Loucy (cell line): ENCODE data around the gene ARHGEF10L.

Experiments used
- H2AFZ ChIP-seq: fragments of 200-600 bp; sonication (generic); 2 replicates; pipeline ENCODE4 v1.6.0; 2016; ENCODE audit warnings: antibody characterized with exemption, mild to moderate bottlenecking, low read length, moderate library complexity
- H3F3A ChIP-seq: fragments of 200-600 bp; 2 replicates; pipeline ENCODE4 v1.6.0; 2016; ENCODE audit warnings: antibody characterized with exemption, low read depth, mild to moderate bottlenecking
- H3K27me3 ChIP-seq: fragments of 200-600 bp; sonication (generic); 2 replicates; pipeline ENCODE4 v1.6.1; 2014; ENCODE audit warnings: low read length, mild to moderate bottlenecking; ENCODE audit not compliant: insufficient read depth, poor library complexity, severe bottlenecking
- H3K36me3 ChIP-seq: fragments of 200-600 bp; sonication (generic); 2 replicates; pipeline ENCODE4 v1.6.1; 2016; ENCODE audit warnings: low read length; ENCODE audit not compliant: insufficient read depth
- H3K4me1 ChIP-seq: fragments of 200-600 bp; sonication (generic); 2 replicates; pipeline ENCODE4 v1.5.1; 2014; ENCODE audit warnings: low read length, mild to moderate bottlenecking; ENCODE audit not compliant: insufficient read depth, poor library complexity, severe bottlenecking
- H3K4me2 ChIP-seq: fragments of 200-600 bp; sonication (generic); 2 replicates; pipeline ENCODE4 v1.6.0; 2014; ENCODE audit warnings: antibody characterized with exemption, low read length, low read depth, mild to moderate bottlenecking; ENCODE audit not compliant: poor library complexity, severe bottlenecking
- H3K4me3 ChIP-seq: fragments of 200-600 bp; sonication (generic); 2 replicates; pipeline ENCODE4 v1.5.1; 2014; ENCODE audit warnings: low read length, mild to moderate bottlenecking, mixed read lengths; ENCODE audit not compliant: poor library complexity, severe bottlenecking
- H3K79me2 ChIP-seq: fragments of 200-600 bp; sonication (generic); 2 replicates; pipeline ENCODE4 v1.6.1; 2014; ENCODE audit warnings: low read length; ENCODE audit not compliant: insufficient read depth
- H3K9ac ChIP-seq: fragments of 200-600 bp; sonication (generic); 2 replicates; pipeline ENCODE4 v1.6.0; 2014; ENCODE audit warnings: mild to moderate bottlenecking, low read depth, low read length, moderate library complexity; ENCODE audit not compliant: poor library complexity, severe bottlenecking
- H3K9me2 ChIP-seq: fragments of 200-600 bp; sonication (generic); replicated peaks from 2 replicates; pipeline ENCODE4 v1.6.1; 2016; ENCODE audit warnings: low read depth, low read length, mixed read lengths
- H3K9me3 ChIP-seq: fragments of 200-600 bp; sonication (generic); 2 replicates; pipeline ENCODE4 v1.6.1; 2014; ENCODE audit warnings: mild to moderate bottlenecking, antibody characterized with exemption, low read length, low read depth; ENCODE audit not compliant: insufficient read depth
- H4K20me1 ChIP-seq: fragments of 200-600 bp; sonication (generic); 2 replicates; pipeline ENCODE4 v1.6.0; 2014; ENCODE audit warnings: antibody characterized with exemption, low read length, mild to moderate bottlenecking; ENCODE audit not compliant: insufficient read depth, poor library complexity, severe bottlenecking
- CTCF ChIP-seq: fragments of 200-600 bp; sonication (generic); conservative IDR thresholded peaks from 2 replicates; pipeline ENCODE4 v1.5.1; 2014; ENCODE audit warnings: mild to moderate bottlenecking, antibody characterized with exemption, low read length
- EZH2phosphoT487 ChIP-seq: fragments of 200-600 bp; IDR thresholded peaks from 2 replicates; pipeline ENCODE4 v1.6.1; 2018; ENCODE audit warnings: antibody characterized with exemption, mild to moderate bottlenecking, moderate library complexity, borderline replicate concordance

The ARHGEF10L gene

GRCh38 chr1:17550729-17551584 lies 11.5 kb downstream of the ARHGEF10L start:
- Histone ChIP-seq H3K36me3 (no peaks in the 10 kb centered on the region), H4K20me1 (no peaks in the 10 kb centered on the region), H3K79me2 (no peaks in the 10 kb centered on the region), H2AFZ (no peak overlapping the region), H3K9me2 (no peaks in the 10 kb centered on the region), H3K27me3 (no peaks in the 10 kb centered on the region), H3F3A (no peaks in the 10 kb centered on the region), H3K4me3 (no peak overlapping the region), H3K9me3 (no peaks in the 10 kb centered on the region), H3K4me2 (no peak overlapping the region), H3K9ac (no peak overlapping the region), H3K4me1 (no peaks in the 10 kb centered on the region)
- TF ChIP-seq CTCF (no peak), EZH2phosphoT487 (no peak)

GRCh38 chr1:17551755-17552234 lies 12.3 kb downstream of the ARHGEF10L start:
- H3K79me2 ChIP-seq = no peaks in the 10 kb centered on the region
- no peak overlapping the region for H3K4me3 ChIP-seq
- no peaks in the 10 kb centered on the region for H3K27me3 ChIP-seq
- H3K4me1 ChIP-seq = no peaks in the 10 kb centered on the region
- H3K9ac ChIP-seq = no peak overlapping the region
- TF ChIP-seq EZH2phosphoT487 (no peak), CTCF (no peak)
- H3K9me3 ChIP-seq = no peaks in the 10 kb centered on the region
- no peaks in the 10 kb centered on the region for H3K9me2 ChIP-seq
- no peak overlapping the region for H3K4me2 ChIP-seq
- no peaks in the 10 kb centered on the region for H3F3A ChIP-seq
- no peaks in the 10 kb centered on the region for H3K36me3 ChIP-seq
- no peaks in the 10 kb centered on the region for H4K20me1 ChIP-seq
- no peak overlapping the region for H2AFZ ChIP-seq

GRCh38 chr1:17553975-17554700 lies 14.6 kb downstream of the ARHGEF10L start:
- no peak overlapping the region for H3K4me2 ChIP-seq
- no peaks in the 10 kb centered on the region for H3K27me3 ChIP-seq
- no peaks in the 10 kb centered on the region for H4K20me1 ChIP-seq
- H3K4me1 ChIP-seq = no peaks in the 10 kb centered on the region
- no peaks in the 10 kb centered on the region for H3K36me3 ChIP-seq
- H2AFZ ChIP-seq = no peak overlapping the region
- TF ChIP-seq EZH2phosphoT487 = no peak
- H3K9ac ChIP-seq = no peak overlapping the region
- no peaks in the 10 kb centered on the region for H3K9me3 ChIP-seq
- no peak overlapping the region for H3K4me3 ChIP-seq
- H3K9me2 ChIP-seq = no peaks in the 10 kb centered on the region
- H3K79me2 ChIP-seq = no peaks in the 10 kb centered on the region
- no peaks in the 10 kb centered on the region for H3F3A ChIP-seq
